Ascending aorta (tissue), 2 donors: ENCODE data around the gene AKAP13. TPM values are rescaled to one million over a fixed set of nuclear protein-coding genes. Genes with fewer than 3 reads are reported as not detected.
A peak's percentile ranks its signal among the peaks of the same experiment; 100 is the strongest.

Experiments
- DNase-seq, 2 donors: peaks; one replicate each; pipeline ENCODE4 v3.0.0-alpha.2; 2019; ENCODE audit warnings: low spot score in 2 of 2
- H3K27ac ChIP-seq, 2 donors: fragments of 200-600 bp; sonication (generic); one replicate each; pipeline ENCODE4 v1.5.1; 2016 to 2017; ENCODE audit warnings: mild to moderate bottlenecking in 1 of 2
- H3K27me3 ChIP-seq: fragments of 200-600 bp; sonication (generic); one replicate; pipeline ENCODE4 v1.5.1; 2017
- H3K36me3 ChIP-seq, 2 donors: fragments of 200-600 bp; sonication (generic); one replicate each; pipeline ENCODE4 v1.5.1; 2016
- H3K4me1 ChIP-seq, 2 donors: fragments of 200-600 bp; sonication (generic); one replicate each; pipeline ENCODE4 v1.5.1; 2016 to 2017; ENCODE audit warnings: mild to moderate bottlenecking in 1 of 2
- H3K4me3 ChIP-seq, 2 donors: fragments of 200-600 bp; sonication (generic); one replicate each; pipeline ENCODE4 v1.5.1; 2016 to 2017; ENCODE audit warnings: mild to moderate bottlenecking in 1 of 2
- H3K9me3 ChIP-seq, 2 donors: fragments of 200-600 bp; sonication (generic); one replicate each; pipeline ENCODE4 v1.5.1; 2016
- intact Hi-C: fragments of 100-400 bp; cut with DNase I; formaldehyde crosslinking; loops from one replicate; pipeline ENCODE4 v1.15.1; 2023
- total RNA-seq: library from RNA; depleted of rRNA; stranded (reverse); fragments of >200 nt; gene quantifications from one replicate; pipeline ENCODE4 v1.1.0, GENCODE V29; 2016
- TF ChIP-seq, protein P1 (sequence below), 3 experiments: fragments of 200-600 bp in 2 of 3; fragments of 450-650 bp in 1 of 3; sonication (generic) in 2 of 3; IDR thresholded peaks; one replicate each; pipeline ENCODE4 v1.5.1; 2016 to 2019; ENCODE audit warnings: antibody characterized with exemption in 3 of 3, mild to moderate bottlenecking in 1 of 3, moderate library complexity in 1 of 3

Gene AKAP13
- total RNA-seq, 1 donor from 2014 or later: 74.3 TPM

GRCh38 chr15:85520650-85521049, 140.2 kb downstream of the AKAP13 start:
- peaks cover 0 to 2% of the 10 kb centered on the region in 2 donors for H3K4me1 ChIP-seq
- TF ChIP-seq, protein P1, sequence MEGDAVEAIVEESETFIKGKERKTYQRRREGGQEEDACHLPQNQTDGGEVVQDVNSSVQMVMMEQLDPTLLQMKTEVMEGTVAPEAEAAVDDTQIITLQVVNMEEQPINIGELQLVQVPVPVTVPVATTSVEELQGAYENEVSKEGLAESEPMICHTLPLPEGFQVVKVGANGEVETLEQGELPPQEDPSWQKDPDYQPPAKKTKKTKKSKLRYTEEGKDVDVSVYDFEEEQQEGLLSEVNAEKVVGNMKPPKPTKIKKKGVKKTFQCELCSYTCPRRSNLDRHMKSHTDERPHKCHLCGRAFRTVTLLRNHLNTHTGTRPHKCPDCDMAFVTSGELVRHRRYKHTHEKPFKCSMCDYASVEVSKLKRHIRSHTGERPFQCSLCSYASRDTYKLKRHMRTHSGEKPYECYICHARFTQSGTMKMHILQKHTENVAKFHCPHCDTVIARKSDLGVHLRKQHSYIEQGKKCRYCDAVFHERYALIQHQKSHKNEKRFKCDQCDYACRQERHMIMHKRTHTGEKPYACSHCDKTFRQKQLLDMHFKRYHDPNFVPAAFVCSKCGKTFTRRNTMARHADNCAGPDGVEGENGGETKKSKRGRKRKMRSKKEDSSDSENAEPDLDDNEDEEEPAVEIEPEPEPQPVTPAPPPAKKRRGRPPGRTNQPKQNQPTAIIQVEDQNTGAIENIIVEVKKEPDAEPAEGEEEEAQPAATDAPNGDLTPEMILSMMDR (IDR thresholded peaks at IDR 0.05): no peak
- H3K36me3 ChIP-seq: peaks cover 0 to 4% of the 10 kb centered on the region in 2 donors
- H3K27ac ChIP-seq: no peak overlapping the region
- no peak overlapping the region for H3K4me3 ChIP-seq
- intact Hi-C loops: no loop called here
- no peaks in the 10 kb centered on the region for H3K27me3 ChIP-seq
- no peak for DNase-seq
- no peaks in the 10 kb centered on the region for H3K9me3 ChIP-seq

- peaks cover 8 to 11% of the 10 kb centered on the region in 2 donors for H3K4me1 ChIP-seq
Measured at GRCh38 chr15:85523530-85523929, 143.1 kb downstream of the AKAP13 start.

DNA sequence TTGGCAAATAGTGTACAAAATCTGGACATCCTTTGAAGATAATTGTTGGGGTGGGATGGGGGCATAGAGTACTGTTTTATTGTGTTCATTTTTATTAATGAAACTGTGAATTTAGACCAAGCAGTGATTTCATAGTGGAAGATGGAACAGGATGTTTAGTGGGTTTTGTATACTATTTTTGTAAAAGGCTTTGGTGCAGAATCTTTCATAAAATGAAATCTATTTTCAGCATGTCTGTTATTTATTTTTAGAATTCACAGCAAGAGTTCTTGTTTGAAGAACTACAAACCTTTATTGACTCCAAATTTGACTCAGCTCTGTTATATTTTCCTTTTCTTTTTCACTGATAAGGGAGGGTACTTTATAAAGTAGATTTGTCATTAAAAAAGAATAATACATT, 145.4 kb downstream of the AKAP13 start:
- DNase-seq: no peak
- Histone ChIP-seq H3K27me3 (no peaks in the 10 kb centered on the region), H3K27ac (peak overlapping the region in 1 of 2 donors; percentile 49), H3K4me1 (peaks cover 11% of the 10 kb centered on the region in 2 donors), H3K9me3 (no peaks in the 10 kb centered on the region), H3K36me3 (peaks cover 0 to 4% of the 10 kb centered on the region in 2 donors), H3K4me3 (no peak overlapping the region)
- TF ChIP-seq, protein P1 (IDR thresholded peaks at IDR 0.05): no peak
- intact Hi-C loops: no loop called here

More at GRCh38 chr15:85523530-85523929, 143.1 kb downstream of the AKAP13 start:
- Histone ChIP-seq H3K9me3 (no peaks in the 10 kb centered on the region), H3K4me3 (no peak overlapping the region), H3K27ac (no peak overlapping the region), H3K36me3 (peaks cover 0 to 4% of the 10 kb centered on the region in 2 donors), H3K27me3 (no peaks in the 10 kb centered on the region)
- intact Hi-C loops: no loop called here
- DNase-seq: no peak
- TF ChIP-seq, protein P1 (IDR thresholded peaks at IDR 0.05): no peak

- no peak for DNase-seq
- H3K27me3 ChIP-seq: no peaks in the 10 kb centered on the region
- peaks cover 11 to 14% of the 10 kb centered on the region in 2 donors for H3K4me1 ChIP-seq
- no peak overlapping the region for H3K4me3 ChIP-seq
- intact Hi-C loops: no loop called here
- H3K9me3 ChIP-seq: no peaks in the 10 kb centered on the region
- peak overlapping the region in 1 of 2 donors; percentile 38 for H3K27ac ChIP-seq
- no peaks in the 10 kb centered on the region for H3K36me3 ChIP-seq
- TF ChIP-seq, protein P1 (IDR thresholded peaks at IDR 0.05): no peak
Measured at GRCh38 chr15:85527895-85528294, 147.5 kb downstream of the AKAP13 start.

DNA sequence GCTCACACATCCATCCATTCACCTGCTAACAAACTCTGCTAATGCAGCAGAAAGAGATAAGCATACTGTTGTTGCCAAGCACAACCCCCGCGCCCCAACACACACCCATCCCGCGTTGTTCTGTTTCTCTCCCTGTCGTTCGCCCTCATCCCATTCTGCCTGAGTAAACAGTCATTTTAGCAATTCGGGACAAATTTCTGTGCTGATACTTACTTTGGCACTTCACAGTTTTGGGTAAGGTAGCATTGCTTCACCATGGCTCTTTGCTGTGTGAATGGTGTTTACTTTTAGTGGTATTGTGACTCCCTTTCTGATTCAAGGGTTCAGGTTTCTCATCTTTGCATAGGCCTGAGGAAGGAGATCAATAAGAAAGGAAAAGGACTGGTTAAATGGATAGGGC, 149.7 kb downstream of the AKAP13 start:
- peaks cover 11 to 14% of the 10 kb centered on the region in 2 donors for H3K4me1 ChIP-seq

More for the DNA sequence above, 149.7 kb downstream of the AKAP13 start:
- Histone ChIP-seq H3K4me3 (no peak overlapping the region), H3K27me3 (no peaks in the 10 kb centered on the region), H3K9me3 (no peaks in the 10 kb centered on the region), H3K27ac (no peak overlapping the region), H3K36me3 (peaks cover 7 to 16% of the 10 kb centered on the region in 2 donors)
- intact Hi-C loops: no loop called here
- TF ChIP-seq, protein P1 (IDR thresholded peaks at IDR 0.05): no peak
- no peak for DNase-seq
